GM19463 (cell line): Measurements from ENCODE around the gene MORN1.
"Not testable (repeated sequence)": the region's sequence is repeated elsewhere in the genome, so short reads cannot be mapped to it uniquely, and the experiment has no call there.

Experiments used
- ATAC-seq: cut with Tn5 transposase; IDR thresholded peaks from one replicate; pipeline ENCODE4 v1.9.1; 2021; ENCODE audit warnings: mild to moderate bottlenecking, moderate library complexity; ENCODE audit not compliant: unreplicated experiment

MORN1 gene

GRCh38 chr1:2341706-2342383, 49.5 kb downstream of the MORN1 start:
- no peak for ATAC-seq

DNA sequence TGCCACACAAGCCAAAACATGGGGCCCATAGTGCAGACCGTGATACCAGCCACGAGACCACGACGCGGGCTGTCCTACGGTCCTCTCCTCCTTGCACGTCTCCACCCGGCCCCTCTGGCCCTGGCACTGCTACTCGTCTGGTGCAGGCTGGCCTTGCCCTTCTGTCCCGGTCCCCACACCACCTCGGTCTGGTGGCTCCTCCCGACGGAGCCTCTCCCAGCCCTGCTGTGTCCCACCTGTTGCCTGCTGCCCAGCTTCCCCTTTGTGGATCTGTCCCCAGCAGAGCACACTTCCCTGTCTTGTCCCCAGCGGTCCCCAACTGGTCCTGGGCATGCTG, 50.5 kb downstream of the MORN1 start:
- ATAC-seq: no peak

DNA sequence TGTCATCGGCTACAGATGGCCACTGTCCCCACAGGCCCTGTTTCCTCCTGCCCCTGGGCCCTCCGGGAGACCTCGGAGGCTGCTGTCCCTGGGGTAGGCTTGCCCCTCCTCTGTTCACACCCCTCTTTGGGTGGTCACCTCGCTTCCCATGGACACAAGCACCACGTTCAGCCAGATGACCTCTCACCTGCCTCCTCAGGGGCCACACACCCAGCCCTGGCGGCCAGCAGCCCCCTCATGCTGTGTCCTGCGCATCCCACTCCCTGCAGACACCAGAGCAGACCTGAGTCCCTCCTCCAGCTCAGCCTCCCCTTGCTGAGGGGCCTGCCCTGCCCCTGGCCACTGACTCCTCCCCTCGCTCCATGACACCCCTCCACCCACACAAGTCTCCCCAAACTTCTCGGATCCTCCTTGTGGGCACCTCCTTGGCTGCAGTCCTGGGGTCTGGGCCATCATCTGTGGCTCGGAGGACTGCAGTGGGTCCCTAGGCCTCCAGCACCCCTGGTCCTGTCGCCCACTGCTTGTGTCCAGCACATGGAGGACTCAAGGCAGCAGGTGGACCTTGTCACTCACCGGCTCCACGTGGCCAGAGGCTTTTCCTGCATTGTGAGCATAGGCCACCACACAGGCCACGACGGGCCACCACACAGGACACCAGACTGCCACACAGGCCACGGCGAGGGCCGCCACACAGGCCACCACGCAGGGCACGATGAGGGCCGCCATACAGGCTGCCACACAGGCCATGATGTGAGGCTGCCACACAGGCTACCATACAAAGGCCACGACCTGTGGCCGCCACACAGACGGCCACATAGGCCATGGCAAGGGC, 51.1 kb downstream of the MORN1 start:
- ATAC-seq: no peak

- no peak for ATAC-seq
Measured at GRCh38 chr1:2339206-2340085, 51.9 kb downstream of the MORN1 start.

- no peak for ATAC-seq
Measured at GRCh38 chr1:2337501-2337900, 53.9 kb downstream of the MORN1 start.

DNA sequence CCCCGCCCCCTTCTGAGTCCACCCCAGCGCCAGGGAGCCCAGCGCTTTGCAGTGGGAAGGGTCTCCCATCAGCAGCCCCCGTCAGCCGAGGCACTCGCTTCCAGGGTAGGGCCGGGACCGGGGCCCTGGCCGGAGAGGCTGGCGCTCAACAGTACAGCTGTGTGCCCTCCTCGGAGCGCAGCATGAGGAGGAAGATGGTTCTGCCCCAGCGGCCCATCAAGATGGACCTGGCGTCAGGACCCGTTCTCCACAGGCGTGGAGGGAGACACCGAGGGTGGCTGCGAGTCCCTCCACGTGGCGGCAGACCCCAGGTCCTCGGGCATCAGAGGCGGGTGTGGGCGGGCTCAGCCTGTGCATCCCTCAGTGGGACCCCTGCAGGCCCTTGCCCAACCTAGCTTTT, 54.3 kb downstream of the MORN1 start:
- ATAC-seq: no peak

DNA sequence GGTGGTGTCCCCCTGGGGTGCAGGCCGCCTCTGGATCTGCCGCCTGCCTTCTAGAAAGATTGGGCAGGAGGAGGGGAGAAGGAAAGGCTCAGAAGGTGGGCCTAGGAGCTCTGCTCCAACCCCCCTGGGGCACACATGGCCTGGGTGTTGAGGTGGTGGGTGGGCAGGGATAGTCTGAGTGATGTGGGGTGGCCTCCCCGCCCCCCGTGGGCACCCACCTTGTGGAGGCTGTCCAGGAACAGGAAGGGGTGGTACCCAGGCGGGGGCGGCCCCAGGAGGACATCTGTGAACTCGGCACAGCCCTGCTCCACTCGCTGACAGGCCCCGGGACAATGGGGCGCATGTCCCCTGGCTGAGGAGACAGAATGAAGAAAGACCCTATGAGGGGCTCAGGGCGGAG, 54.9 kb downstream of the MORN1 start:
- no peak for ATAC-seq

DNA sequence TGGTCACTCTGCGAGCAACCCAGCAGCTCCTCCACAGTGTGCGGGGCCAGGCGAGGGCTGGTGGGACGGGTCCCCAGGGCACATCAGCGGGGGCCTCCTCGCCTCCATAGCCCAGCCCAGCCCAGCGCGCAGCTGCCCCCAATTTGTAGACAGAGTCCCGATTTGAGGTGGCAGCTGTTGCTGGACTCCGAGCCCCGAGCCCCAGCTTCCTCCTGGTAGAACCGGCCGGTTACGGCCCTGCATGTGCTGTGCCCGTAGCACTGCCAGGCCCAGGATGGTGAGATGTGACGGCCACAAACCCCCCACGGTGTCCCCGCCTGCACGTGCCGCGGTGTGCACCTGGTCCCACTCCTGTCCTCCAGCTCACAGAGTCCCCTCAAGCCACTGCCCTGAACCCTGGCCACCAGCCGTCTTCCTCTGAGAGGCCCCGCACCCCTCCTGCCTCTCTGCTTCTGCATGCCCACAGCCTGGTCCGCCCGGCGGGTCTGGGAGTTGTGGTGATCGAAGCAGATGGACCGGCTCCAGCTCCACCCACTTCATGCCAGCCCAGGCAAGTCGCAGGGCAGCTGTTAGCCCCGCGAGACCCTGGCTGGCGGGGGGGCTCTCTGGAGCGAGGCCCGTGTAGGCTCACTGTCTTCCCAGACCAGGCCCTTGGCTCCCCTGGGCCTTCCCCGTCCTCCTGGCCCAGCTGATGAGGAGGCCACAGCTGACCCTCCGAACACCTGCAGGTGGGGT, 55.5 kb downstream of the MORN1 start:
- ATAC-seq: no peak

DNA sequence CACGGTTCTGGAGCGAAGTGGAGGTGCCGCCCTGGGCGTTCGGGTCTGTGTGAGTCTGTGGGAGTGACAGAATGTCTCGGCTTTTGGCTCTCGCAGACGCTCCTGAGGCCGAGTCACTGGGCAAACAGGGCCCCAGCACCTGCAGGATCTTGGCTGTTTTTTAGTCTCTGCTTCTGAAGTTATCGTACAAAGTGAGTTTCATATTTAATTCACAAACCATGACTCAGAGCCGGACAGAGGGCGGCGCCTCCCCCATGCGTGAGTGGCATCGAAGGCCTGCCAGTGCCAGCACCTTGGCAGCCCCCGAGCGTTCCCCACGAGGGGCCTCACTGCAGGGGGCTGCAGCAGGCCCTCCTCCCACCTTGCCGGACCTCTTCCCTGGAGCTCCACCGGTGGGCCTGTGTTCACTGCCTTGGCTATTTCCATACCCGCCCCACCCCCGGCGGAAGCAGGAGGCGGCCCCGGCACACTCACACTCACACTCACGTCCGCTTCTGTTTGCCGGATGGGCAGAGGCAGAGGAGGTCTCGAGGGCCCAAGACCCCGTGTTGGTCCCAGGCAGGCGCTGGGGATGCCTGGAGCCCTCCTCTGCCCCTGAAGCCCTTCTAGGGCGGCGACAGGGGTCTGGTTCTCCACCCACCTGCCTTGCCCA, 56.3 kb downstream of the MORN1 start:
- ATAC-seq: no peak

DNA sequence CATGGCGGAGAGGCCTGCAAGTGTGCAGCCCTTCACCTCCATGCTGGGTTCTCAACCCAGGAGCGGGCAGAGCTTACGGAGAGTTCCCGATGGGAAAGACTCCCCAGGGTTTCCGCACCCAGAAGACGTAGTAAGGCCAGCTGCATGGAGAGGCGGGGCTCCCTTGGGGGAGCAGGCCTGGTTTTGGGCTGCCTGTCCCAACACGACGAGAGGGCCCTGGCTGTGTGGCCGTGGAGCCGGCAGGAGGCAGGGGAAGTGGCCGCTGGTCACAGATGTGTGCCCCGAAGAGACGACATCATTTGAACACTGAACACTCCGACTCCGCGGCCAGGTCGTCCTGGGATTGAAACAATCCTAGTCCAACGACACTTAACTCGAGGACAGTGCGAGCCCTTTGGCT, 57.0 kb downstream of the MORN1 start:
- no peak for ATAC-seq

GRCh38 chr1:2331580-2331979, 59.8 kb downstream of the MORN1 start:
- not testable (repeated sequence) for ATAC-seq

DNA sequence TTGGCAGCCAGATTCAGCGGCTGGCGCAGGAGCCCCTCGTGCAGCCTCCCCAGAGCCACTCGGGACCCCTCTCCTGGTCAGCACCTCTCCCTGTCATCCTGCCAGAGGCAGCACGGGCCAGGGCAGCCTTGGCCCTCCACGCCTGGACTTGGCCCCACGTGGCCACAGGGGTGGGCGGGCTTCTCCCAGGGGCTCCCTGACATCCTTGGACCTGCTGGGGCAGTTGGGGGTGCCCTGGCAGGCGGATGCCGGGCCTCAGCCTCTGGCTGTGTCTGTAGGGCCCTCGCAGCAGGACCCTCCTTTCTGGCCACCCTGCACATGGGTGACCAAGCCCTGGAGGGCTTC, 60.2 kb downstream of the MORN1 start:
- ATAC-seq: no peak

GRCh38 chr1:2330519-2331199, 60.7 kb downstream of the MORN1 start:
- ATAC-seq: no peak

DNA sequence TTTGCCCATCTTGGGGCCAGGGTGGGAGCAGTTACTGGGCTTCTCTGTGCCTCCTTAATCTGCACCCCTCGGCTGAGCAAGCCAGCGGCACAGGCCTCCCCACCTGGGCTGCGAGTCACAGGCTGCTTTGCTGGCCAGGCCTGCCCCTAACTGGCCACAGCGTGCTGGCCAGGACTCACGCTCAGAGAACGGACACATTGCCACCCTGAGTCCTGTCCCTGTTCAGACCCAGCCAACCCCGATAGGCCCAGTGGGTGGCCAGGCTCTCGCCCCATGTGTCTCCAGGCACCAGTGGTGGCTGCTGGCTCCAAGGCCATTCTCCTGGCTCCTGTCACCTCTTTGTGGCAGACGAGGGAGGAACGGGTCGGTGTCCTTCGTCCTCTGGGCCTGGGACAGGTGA, 61.3 kb downstream of the MORN1 start:
- ATAC-seq: no peak

DNA sequence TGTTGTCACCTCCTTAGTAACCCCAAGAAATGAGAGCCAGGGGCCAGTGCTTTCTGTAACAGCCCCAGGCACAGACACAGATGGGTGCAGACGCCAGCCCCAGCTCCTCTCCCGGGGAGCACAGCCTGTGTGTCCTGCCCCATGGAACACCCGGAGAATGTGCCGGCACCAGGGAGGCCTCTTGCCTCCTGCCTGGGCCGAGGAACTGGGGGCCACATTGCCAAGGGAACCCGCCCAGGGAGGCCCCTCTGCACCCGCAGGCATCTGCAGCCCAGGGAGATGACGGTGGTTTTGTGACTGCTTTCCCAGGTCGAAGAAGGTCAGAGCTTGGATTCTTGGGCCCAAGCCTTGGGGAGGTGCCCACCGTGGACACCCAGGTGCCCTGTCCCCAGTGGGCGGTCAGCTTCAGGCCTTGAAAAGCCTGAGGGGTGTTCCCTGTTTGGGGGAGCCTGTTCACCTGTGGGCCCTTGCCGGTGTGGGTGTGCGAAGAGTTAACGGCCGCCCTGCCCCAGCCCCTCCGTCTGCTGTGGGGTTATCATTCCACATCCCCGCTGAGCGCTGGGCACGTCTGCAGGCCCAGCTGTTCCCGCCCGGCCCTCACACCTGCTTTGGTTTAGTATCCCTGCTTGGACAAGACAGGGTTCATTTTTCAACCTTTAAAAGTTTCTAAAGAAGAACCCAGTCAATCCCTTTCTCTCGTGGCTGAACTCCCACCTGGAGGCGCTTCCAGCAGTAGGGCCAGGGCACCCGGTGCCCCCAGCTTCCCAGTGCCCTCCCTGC, 62.5 kb downstream of the MORN1 start:
- no peak for ATAC-seq

DNA sequence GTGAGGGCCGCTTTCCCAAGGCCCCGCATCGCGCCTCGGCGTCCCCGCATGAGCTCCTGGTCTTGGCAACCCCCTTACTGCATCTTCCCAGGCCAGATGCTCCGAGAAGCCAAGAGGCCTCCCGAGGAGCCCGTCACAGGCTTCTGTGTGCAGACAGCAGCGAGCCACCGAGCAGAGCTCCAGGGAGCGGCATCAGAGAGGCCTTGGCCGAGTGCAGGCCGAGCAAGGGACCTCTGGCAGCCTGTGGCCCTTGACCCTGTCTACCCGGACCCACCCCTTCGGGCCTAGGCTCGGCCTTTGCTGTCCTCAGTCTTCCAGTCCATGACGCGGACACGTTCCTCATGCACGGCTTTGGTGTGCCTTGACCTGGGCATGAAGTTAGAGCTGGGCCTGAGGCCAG, 63.5 kb downstream of the MORN1 start:
- ATAC-seq: no peak

DNA sequence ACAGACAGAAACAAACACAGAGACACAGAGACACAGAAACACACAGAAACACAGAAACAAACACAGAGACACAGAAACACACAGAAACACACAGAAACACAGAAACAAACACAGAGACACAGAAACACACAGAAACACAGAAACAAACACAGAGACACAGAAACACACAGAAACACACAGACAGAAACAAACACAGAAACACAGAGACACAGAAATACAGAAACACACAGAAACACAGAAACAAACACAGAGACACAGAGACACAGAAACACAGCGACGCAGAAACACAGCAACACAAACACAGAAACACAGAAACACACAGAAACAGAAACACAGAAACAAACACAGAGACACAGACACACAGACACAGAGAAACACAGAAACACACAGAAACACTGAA, 64.2 kb downstream of the MORN1 start:
- not testable (repeated sequence) for ATAC-seq

GRCh38 chr1:2326524-2326923, 64.8 kb downstream of the MORN1 start:
- ATAC-seq: no peak
